Stimulated activated CD8-positive, alpha-beta memory T cell treated with anti-CD3 and anti-CD28 coated beads, Interleukin-12 subunit alpha, Interleukin-12 subunit beta, amount 100 ng/mL, for 1 hour (primary cell): ENCODE data around the gene MRPS5.
A peak's percentile ranks its signal among the peaks of the same experiment; 100 is the strongest.

ENCODE experiments used
- DNase-seq: peaks from one replicate; pipeline ENCODE4 v3.0.0-alpha.2; 2020; ENCODE audit warnings: low read depth

Gene MRPS5

GRCh38 chr2:95087379-95087778, 34.2 kb downstream of the MRPS5 start:
- no peak for DNase-seq

DNA sequence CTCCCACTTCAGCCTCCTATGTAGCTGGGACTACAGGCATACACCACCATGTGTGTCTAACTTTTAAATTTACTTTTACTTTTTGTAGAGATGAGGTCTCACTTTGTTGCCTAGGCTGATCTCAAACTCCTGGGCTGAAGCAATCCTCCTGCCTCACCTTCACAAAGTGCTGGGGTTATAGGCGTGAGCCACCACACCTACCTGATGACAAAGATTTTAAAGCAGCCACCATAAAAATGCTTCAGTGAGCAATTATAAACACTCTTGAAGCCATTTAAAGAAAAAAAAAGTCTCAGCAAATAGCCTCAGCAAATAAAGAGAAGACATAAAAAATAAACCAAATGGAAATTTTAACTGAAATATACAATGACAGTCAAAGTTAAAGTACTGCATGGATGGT, 35.6 kb downstream of the MRPS5 start:
- DNase-seq: no peak

GRCh38 chr2:95082477-95082876, 39.1 kb downstream of the MRPS5 start:
- no peak for DNase-seq

- no peak for DNase-seq
Measured at GRCh38 chr2:95079199-95079683, 42.4 kb downstream of the MRPS5 start.

GRCh38 chr2:95077861-95078603, 43.6 kb downstream of the MRPS5 start:
- DNase-seq: no peak

DNA sequence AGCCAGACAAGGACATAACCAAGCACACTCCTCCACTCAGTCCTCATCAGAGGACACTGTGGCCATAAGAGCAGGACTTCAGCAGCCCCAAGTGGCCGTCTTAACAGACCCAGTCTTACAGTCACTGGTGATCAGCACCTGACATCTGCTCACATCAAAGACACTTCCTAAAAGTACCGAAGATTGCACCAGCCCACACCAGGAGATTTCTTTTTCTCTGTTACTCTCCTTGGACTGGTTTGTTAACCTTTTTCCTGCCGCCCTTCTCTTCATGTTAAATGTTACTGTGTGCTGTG, 44.1 kb downstream of the MRPS5 start:
- no peak for DNase-seq

DNA sequence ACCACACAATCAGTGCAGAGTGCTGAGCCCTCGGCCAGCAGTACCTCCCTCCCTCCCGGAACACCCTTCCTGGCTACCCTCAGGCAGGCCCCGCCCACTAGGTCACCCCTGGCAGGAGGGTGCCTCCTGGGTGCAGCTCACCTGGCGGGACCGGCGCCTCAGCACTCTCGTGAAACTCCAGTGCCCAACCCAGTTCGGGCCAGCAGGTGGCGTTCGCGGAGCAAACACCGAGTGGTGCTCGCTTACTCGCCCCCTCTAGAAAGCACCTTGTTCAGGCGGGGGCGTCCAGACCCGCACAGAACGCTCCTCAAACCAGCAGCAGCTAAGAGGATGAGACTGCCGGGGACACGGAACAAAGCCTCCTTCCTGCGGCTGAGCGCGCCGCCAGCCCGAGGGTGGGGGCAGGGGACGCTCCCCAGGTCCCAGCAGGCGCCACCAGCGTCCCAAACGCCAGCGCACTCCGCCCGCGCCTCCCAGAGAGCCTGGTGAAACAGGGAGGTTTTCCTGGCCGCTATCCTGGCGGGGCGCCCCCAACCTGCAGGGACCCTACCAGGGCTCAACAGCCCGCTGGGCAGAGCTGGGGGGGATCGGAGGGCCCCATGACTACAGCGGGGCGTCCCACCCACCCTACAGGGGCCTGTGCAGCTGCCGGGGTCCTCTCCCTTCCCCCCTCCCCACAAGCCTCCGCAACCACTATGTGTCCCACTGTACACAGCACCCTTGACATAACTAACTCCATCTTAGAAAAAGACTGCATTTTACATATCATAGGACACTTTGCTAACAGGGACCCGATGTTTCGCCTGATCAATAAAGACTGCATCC, 44.7 kb downstream of the MRPS5 start:
- DNase-seq: peak; percentile 80

DNA sequence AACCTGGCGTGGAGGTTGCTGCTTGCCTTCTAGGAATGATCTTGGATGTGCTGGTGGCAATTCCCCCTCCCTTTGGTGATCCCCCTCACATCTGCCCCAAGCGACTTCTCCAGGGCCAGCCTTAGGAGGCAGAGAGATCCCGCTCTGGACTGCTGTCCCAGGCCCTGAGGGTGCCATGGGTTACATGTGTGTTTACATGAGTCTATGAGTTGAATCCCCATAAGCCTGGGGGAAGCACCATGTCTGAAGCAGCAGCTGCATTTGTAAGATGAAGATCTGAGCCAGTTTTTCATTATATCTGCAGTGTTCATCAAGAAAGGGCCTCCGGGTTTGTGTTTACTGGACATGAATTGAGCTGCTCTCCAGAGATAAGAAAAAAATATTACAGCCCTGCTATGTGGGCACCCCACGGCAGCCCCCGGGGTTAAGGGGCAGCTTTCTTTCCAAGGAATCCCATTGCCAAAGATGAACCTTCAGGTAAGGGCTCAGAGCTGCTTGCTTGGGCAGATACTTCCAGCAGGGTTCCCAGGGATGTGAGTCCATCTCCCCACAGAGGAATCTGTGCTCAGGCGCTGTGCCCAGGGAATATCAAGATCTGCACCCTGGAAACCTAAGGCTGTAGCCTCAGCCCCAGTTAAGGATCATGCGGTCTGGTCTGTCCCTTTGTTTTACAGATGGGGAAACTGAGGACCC, 46.0 kb downstream of the MRPS5 start:
- no peak for DNase-seq

GRCh38 chr2:95074663-95075439, 46.8 kb downstream of the MRPS5 start:
- peak; percentile 25 for DNase-seq

GRCh38 chr2:95073856-95074662, 47.5 kb downstream of the MRPS5 start:
- no peak for DNase-seq

DNA sequence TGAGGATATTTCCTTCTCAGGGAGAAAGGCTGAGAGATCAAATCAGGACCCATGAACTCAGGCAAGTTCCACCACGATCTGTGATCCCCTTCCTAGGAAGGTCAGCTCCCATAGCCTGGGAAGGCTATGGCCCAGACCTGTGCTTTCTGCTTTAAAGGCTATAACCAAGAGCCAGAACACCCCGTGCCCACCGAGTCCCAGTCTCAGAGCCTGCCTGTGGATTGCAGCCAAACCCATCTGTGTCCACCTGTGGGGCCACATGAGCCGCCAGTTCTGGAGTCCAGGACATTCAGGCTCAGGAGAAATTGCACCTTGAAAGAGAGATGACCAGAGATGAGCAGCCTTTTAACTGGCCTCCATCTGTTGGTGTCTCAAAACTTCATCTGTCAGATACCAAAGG, 49.2 kb downstream of the MRPS5 start:
- no peak for DNase-seq

DNA sequence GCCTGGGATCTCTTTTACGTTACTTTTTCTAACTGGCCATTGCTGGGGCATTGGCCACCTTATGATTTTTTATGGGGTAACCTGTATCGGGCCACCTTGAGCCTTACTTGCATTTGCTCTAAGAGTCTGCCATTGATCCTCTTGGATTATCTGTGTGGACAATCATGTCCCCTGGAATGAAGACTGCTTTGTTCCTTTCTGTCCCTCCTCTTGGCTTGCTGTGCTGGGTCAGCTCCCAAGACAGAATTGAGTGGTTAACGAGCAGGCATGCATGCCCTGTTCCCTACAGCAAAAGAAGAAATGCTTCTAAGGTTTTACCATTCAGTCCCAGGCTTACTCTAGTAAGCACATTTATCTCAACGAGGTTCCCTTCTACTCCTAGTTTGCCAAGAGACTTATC, 49.8 kb downstream of the MRPS5 start:
- no peak for DNase-seq

- DNase-seq: no peak
Measured at GRCh38 chr2:95069465-95069864, 52.1 kb downstream of the MRPS5 start.

GRCh38 chr2:95068256-95068655, 53.4 kb downstream of the MRPS5 start:
- no peak for DNase-seq

GRCh38 chr2:95063086-95063958, 58.3 kb downstream of the MRPS5 start:
- no peak for DNase-seq

- DNase-seq: no peak
Measured at GRCh38 chr2:95062242-95063085, 59.1 kb downstream of the MRPS5 start.

GRCh38 chr2:95061601-95062183, 59.9 kb downstream of the MRPS5 start:
- no peak for DNase-seq

DNA sequence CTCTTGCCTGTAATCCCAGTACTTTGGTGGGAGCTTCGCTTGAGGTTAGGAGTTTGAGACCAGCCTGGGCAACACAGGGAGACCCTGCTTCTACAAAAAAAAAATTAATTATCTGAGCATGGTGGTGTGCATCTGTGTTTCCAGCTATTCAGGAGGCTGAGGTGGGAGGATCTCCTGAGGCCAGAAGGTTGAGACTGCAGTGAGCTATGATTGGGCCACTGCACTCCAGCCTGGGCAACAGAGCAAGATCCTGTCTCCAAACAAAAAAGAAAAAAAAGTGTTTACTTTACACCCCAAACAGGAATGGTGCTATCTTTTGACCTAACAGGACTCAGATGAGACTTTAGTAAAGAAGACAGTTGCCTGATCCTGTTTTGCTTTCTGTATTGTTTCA, 60.5 kb downstream of the MRPS5 start:
- DNase-seq: no peak
